Stimulated activated CD4-positive, alpha-beta T cell treated with anti-CD3 and anti-CD28 coated beads, Interleukin-12 subunit alpha, Interleukin-12 subunit beta, amount 100 ng/mL, for 48 hours (primary cell): ENCODE results near the gene AGR2.
"Not testable (repeated sequence)": the region's sequence is repeated elsewhere in the genome, so short reads cannot be mapped to it uniquely, and the experiment has no call there.

Source experiments
- DNase-seq, 3 donors: peaks; one replicate each; pipeline ENCODE4 v3.0.0-alpha.2; 2020; ENCODE audit warnings: low read depth in 2 of 3, low spot score in 1 of 3

The AGR2 gene

GRCh38 chr7:16774986-16775385 is 29.8 kb downstream of the AGR2 start:
- no peak for DNase-seq

GRCh38 chr7:16774294-16774693 is 30.5 kb downstream of the AGR2 start:
- no peak for DNase-seq

GRCh38 chr7:16773884-16774283 is 30.9 kb downstream of the AGR2 start:
- DNase-seq = no peak

GRCh38 chr7:16773326-16773725 is 31.5 kb downstream of the AGR2 start:
- no peak for DNase-seq

DNA sequence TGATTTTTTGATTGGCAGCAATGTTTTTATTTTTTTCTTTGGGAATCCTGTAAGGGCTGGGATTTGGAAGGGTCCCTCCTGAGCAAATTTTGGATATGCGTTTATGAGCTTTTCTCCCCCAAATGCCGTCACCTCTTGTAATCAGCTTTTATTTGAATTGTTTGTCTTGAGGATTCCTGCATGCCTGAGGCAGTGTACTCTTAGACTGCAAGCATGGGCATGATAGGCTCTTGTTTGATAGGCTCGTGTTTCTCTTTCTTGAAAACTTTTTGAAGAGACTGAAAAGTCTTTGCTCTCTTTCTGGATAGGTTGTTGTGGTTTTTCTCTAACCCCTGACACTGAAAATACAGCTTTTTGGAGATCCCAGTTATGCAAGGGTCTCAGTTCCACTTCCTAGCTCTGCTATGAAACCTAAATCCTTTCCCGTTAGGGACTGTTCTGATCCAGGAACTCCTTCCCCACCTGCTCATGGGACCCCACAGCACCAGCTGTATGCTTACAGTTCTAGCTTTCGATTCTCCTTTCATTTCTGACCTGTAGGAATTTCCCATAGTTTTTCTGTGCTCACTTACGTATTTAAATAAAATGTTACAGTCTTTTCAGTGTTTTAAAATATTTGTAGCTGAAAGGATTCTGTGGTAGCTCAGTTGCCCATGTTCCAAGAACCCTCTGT is 34.0 kb downstream of the AGR2 start:
- DNase-seq = no peak

DNA sequence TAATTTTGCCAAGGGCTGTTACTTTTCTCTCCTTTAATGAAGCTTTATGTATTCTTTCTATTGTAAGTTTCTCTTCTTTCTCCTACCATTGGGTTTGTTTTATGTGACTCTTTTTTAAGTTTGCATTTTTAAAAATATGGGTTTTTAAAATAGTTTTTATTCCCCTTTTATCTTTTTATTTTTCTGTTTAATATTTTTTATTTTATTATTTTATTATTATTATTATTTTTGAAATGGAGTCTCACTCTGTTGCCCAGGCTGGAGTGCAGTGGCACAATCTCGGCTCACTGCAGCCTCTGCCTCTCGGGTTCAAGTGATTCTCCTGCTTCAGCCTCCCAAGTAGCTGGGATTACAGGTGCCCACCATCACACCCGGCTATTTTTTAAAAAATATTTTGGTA is 34.8 kb downstream of the AGR2 start:
- DNase-seq = not testable (repeated sequence)

- no peak for DNase-seq
Measured at GRCh38 chr7:16765436-16765859, 39.4 kb downstream of the AGR2 start.

- DNase-seq = no peak
Measured at GRCh38 chr7:16764942-16765341, 39.9 kb downstream of the AGR2 start.

- no peak for DNase-seq
Measured at GRCh38 chr7:16762177-16762576, 42.6 kb downstream of the AGR2 start.

DNA sequence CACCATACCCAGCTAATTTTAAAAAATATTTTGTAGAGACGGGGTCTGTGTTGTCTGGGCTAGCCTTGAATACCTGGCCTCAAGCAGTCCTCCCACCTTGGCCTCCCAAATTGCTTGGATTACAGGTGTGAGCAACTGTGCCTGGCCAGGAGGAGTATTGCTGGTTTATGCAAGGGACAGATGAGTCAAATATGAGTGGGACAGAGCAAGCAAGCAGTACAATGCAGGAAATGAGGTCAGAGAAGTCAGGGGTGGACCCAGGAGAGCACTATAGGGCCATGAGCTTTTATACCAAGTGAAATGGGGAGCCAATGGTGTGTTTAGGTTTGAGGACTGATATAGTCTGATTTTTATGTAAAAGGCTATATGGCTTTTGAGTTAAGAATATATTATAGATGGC is 45.0 kb downstream of the AGR2 start:
- DNase-seq = no peak

DNA sequence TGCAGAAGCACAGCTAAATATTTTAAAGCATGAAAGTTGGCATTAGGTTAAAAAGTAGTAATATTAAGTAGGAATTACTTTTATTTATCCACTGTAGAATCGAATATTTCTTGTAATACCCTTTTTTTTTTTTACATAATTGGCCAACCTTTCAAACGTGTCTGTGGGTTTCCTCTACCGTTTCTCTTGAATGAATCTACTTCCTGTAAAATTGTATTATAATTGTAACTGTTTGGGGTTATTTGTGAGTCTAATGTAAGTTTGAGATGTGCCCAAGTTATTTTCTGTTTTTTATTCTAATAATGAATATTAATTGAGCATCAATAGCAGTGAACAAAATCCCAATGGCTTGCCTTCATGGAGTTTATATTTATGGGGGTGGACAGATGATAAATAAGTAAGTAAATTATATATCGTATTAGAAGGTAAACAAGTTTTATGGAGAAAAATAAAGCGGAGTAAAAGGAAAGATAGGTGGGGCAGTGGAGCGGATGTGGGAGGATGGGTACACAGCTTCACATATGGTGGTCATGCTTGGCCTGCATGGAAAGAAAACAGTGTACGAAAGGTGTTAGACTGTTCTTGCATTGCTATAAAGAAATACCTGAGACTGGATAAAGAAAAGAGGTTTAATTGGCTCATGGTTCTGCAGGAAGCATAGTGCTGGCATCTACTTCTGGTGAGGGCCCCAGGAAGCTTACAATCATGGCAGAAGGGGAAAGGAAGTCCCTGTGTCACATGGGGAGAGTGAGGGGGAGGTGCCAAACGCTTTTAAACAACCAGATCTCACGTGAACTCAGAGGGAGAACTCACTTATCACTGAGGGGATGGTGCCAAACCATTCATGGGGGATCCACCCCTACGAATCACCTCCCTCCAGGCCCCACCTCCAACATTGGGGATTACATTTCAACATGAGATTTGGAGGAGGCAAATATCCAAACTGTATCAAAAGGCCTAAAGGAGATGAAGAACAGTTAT is 45.9 kb downstream of the AGR2 start:
- DNase-seq = no peak

GRCh38 chr7:16758036-16758435 is 46.8 kb downstream of the AGR2 start:
- DNase-seq = no peak

- DNase-seq = no peak
Measured at GRCh38 chr7:16755397-16755796, 49.4 kb downstream of the AGR2 start.

- no peak for DNase-seq
Measured at GRCh38 chr7:16754856-16755317, 49.9 kb downstream of the AGR2 start.

- DNase-seq = peak in 1 of 3 donors; percentile 4
Measured at GRCh38 chr7:16753932-16754855, 50.6 kb downstream of the AGR2 start.

DNA sequence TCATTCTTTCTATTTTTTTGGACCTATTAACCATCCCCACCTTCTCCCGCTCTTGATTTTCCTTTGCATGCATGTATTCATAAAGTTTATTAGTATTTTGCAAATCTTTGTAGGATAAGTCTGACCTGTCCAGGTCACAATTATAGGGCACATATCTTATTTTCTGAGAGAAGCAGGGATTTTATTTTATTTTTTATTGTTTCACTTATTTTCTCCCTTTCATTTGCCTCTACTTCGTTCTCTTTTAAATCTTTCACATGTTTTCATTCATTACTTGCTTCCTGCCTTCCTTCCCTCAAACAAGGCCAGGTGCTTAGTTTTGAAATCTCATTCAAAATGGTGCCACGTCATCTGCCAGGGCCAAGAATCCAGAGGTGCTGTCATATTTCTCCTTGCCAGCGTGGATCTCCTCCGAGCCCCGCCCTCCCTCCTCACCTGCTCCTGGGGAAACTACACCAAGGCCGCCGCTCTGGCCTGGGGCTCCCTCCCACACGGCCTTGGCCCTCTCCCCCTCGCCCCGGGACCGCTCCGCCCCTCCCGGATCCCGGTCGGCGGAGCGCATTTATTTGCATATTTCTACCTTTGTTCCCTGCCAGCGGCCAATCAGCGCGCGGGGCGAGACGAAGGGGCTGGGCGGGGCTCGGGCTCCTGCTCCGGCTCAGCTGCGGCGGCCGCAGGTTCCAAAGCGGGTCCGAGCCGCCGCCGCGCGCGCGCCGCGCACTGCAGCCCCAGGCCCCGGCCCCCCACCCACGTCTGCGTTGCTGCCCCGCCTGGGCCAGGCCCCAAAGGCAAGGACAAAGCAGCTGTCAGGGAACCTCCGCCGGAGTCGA is 51.5 kb downstream of the AGR2 start, which contains the start of gene TSPAN13:
Gene TSPAN13, plus strand, starts transcription at position 654 of the 830 bp plus-strand sequence. CDS start 213 bp downstream, outside the sequence.
- peak; percentile 35 to 61 (median 50) for DNase-seq

GRCh38 chr7:16747102-16747501 is 57.7 kb downstream of the AGR2 start:
- no peak for DNase-seq

- DNase-seq = no peak
Measured at GRCh38 chr7:16745645-16746044, 59.2 kb downstream of the AGR2 start.

DNA sequence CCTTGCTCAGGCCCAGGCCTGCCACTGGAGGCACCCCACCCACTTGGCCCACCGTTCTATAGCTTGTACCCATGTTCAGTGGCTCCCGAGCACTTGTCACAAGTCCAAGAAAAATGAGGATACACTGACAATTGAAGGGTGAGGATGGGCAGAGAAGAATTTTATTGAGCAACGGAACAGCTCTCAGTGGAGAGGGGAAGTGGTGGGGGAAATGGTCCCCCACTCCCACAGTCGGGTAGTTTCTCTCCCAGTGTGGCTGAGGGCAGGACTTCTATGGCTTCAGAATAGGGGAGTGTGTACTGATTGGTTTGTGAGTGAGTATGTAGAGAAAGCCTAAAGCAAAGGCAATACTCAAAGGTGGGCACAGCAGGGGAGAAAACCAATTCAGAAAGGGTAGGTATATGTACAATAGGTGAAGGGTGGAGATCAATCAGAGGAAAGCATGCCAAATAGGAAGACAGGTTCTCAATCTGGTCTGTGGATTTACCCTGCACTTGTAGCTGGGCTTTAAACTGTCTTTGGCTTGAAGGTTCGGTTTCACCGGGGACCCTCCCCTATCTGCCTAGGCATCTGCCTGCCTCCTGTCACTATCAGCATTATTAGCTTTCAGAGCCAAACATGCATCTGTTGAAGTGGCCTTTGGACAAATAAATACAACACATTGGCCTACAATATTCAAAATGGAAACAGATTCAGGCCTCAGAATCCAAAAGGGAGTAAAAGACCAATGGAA is 60.1 kb downstream of the AGR2 start:
- no peak for DNase-seq
